Activated naive CD4-positive, alpha-beta T cell treated with anti-CD3 and anti-CD28 coated beads, Interleukin-2, amount 50 U/mL, for 16 hours (primary cell): ENCODE results near the gene UNKL.

Experiments
- DNase-seq: peaks from one replicate; pipeline ENCODE4 v3.0.0-alpha.2; 2020

Gene UNKL, protein sequence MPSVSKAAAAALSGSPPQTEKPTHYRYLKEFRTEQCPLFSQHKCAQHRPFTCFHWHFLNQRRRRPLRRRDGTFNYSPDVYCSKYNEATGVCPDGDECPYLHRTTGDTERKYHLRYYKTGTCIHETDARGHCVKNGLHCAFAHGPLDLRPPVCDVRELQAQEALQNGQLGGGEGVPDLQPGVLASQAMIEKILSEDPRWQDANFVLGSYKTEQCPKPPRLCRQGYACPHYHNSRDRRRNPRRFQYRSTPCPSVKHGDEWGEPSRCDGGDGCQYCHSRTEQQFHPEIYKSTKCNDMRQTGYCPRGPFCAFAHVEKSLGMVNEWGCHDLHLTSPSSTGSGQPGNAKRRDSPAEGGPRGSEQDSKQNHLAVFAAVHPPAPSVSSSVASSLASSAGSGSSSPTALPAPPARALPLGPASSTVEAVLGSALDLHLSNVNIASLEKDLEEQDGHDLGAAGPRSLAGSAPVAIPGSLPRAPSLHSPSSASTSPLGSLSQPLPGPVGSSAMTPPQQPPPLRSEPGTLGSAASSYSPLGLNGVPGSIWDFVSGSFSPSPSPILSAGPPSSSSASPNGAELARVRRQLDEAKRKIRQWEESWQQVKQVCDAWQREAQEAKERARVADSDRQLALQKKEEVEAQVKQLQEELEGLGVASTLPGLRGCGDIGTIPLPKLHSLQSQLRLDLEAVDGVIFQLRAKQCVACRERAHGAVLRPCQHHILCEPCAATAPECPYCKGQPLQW

DNA sequence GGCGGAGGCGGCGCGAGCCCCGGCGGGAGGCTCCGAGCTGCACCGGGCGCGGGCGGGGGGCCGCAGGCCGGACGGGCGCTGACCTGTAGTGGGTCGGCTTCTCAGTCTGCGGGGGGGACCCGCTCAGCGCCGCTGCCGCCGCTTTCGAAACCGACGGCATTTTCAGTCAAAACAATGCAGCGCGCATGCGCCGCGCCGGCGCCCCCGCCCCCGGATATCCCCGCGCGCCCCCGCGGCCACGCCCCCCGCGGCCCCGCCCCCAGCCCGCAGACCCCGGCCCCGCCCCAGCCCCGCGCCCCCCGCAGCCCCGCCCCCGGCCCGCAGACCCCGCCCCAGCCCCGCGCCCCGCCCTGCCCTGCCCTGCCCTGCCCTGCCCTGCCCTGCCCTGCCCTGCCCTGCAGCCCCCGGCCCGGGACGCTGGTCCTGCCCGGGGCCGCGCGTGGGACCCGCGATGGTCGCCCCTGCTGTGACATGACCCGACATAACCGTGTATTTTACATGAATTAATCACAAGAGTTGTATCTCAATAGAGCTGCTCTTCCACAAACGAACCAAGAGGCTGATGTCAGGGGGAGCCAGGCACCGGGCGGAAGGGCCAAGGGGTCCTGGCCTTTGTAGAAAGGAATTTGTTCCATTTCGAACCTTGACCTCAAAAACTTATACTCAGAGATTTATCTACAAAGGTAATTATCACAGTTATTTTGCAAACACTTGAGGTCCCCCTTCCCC is at the start of gene UNKL:
Gene UNKL (minus strand): TSS at position 173 of the 729 bp plus-strand sequence. CDS start 13 bp downstream, at position 160.
- peak; percentile 83 for DNase-seq

DNA sequence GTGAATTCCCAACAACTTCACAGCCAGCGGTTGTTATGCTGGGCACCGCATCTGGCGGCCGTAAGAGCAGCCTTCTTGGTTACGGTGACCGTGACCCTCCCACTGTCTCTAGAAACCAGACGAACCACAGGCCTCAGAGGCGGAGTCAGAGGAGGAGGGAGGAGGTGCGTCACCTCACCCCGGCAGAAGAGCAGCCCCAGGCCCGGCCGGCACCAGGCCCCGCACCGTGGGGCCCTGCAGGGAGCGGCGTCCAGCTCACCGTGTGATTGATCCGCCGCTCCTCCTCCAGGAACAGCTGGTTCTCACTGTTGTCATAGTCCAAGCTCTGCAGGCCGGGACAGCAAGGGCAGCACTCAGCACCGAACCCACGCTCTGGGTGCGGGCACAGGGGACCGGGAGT is 46.6 kb upstream of the UNKL start:
- no peak for DNase-seq

DNA sequence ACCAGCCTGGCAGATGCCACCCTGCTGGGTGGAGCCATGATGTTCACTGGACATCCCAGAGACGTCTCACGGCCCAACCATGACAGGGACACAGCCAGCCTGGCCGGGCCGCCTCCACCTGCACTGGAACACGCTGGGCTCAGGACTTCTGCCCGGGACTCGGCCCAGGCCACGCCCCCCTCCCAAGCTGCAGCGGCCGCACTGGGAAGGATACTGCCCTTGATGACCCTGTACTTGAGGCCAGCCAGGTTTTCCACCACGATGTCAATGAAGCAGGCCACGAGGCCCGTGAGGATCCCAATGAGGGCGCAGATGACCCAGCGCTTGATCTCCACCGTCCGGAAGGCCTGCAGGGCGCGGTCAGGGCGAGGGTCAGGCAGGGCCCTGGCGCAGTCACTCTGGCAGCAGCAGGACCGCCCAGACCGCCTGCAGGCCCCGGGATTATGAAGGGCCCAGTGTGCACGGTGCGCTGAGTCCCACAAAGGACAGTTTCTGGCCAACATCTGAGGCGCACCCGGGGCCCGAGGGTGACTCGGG is 46.2 kb upstream of the UNKL start:
- no peak for DNase-seq

DNA sequence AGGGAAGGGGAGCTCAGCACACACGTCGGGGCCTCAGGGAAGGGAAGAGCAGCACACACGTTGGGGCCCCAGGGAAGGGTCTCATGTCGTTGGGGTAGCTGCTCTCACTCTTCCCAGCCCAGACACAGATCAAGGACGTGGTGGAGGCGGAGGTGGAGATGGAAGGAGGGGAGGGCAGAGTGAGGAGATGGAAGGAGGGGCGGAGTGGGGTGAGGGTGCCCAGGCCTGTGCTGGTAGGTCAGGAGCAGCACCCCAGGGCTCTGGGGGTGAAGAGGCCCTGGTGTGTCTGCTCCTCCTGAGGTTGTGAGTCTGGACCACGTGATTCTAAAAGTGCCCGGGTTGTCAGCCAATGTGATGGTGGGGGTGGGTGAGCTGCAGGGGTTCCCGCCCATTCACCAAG is 45.5 kb upstream of the UNKL start:
- DNase-seq, result no peak

GRCh38 chr16:1458977-1459341 is 44.5 kb upstream of the UNKL start:
- no peak for DNase-seq

- DNase-seq, result no peak
Measured at GRCh38 chr16:1458336-1458976, 44.0 kb upstream of the UNKL start.

- peak; percentile 9 for DNase-seq
Measured at GRCh38 chr16:1457489-1458245, 43.2 kb upstream of the UNKL start.

GRCh38 chr16:1456951-1457350 is 42.4 kb upstream of the UNKL start:
- no peak for DNase-seq

DNA sequence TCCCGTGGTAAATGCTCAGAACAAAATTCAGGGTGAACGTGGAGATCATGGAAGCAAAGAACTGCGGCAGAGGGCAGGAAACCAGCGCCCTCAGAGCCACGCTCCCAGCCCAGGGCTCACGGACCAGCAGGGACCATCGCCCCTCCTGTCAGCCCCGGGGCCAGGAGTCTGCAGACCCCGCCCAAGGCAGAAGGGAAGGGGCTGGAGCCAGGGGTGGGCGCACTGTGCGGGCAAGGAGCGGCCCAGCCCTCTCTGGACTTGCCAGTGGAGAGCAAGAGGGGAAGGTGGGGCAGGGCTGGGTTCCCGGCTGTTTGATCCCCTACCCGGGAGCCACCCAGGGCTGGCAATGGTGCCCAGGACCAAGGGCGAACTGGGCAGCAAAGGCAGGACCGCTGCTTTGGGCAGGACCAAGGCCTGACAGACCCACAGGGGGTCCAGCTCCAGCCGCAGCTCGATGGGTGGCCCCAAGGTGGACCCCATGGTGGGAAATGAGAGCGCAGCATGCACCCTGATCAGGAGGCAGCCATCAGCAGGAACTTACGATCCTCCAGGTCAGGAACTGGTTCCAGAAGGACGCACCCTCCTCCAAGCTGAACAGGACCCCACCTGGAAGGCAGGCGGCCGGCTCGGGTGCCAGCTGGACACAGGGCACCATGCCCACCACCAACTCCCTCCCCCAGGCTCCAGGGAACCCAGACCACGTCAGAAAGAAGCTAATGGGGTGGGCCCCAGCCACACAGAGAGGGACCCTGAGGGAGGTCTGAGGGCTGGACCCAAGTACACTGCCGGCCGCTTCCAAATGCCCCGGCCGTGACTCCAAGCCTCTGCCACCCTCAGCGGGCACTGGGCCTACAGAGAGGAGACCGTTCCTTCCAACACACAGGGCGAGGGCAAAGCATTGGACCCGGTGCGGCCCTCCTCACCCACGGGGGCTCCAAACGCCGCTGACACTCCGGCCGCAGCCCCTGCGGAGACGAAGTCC is 41.0 kb upstream of the UNKL start:
- DNase-seq, result no peak

GRCh38 chr16:1454561-1454960 is 40.1 kb upstream of the UNKL start:
- DNase-seq, result no peak

GRCh38 chr16:1453316-1453715 is 38.8 kb upstream of the UNKL start:
- no peak for DNase-seq

GRCh38 chr16:1452530-1452929 is 38.0 kb upstream of the UNKL start:
- DNase-seq, result no peak

- DNase-seq, result no peak
Measured at GRCh38 chr16:1451702-1452392, 37.3 kb upstream of the UNKL start.

GRCh38 chr16:1450841-1451240 is 36.3 kb upstream of the UNKL start:
- DNase-seq, result no peak

DNA sequence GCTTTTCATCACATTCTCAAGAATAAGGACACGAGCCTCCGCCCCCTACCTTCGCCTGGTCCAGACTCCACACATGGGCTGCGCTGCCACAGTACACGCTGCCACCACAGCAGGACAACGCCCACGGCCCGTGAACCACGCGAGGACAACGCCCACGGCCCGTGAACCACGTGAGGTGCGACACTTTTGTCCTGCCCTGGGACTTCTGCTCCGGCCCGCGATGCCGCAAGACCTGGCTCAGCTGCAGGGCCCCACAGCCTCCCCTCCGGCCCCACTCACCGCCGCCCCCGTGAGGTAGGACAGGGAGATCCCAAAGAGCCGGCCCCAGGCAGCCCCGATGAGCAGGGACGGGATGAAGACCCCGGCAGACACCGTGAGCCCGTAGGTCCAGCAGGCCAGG is 35.7 kb upstream of the UNKL start:
- no peak for DNase-seq

DNA sequence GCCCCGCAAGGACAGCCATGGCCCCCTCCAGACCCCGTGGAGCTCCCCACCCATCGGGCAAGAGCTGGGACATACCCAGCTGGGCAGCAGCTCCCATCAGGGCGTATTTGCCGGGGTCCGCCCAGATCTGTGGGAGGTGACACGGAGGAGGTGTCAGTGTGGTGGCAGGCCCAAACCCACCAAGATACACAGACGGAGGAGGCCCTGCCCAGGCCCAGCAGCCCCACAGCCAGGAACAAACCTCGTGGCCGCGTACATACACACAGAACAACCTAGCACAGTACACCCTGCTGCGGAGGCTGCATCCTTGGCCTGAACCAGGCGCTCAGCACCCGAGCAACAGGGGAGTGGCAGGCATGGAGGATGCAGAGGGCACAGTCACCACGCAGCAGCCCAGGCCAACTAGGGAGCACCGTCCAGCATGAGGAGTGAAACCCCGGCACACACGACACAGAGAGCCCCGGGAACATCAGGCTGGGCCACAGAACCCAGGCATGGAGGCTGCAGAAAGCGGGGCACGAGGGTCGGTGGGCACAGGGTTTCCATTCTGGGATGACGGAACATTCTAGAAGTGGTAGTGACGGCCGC is 34.8 kb upstream of the UNKL start:
- DNase-seq, result no peak

DNA sequence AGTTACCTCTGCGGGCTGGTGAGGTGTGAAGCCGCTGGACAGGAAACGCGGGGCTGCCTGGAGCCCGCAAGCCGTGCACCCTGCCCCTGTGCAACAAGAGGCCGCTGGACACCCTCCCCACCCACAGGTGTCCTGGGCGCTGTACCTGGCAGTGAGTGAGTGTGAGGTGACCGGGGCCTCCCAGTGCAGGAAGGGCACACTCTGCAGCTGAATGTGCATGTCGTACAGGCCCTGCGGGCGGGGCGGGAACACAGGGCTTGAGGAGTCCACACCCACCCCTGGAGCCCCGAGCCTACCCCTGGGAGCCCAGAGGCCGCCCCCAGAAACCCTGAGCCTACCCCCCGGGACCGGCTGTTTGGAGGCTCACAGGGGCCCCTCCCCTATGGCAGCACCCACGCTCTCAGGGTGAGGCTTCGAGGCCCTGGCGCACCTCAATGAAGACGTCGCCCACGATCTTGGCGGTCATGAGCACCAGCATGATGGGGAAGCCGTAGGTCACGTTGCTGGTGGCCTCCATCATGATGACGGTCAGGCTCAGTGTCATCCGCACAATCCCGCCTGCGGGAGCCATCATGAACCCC is 34.1 kb upstream of the UNKL start:
- no peak for DNase-seq

DNA sequence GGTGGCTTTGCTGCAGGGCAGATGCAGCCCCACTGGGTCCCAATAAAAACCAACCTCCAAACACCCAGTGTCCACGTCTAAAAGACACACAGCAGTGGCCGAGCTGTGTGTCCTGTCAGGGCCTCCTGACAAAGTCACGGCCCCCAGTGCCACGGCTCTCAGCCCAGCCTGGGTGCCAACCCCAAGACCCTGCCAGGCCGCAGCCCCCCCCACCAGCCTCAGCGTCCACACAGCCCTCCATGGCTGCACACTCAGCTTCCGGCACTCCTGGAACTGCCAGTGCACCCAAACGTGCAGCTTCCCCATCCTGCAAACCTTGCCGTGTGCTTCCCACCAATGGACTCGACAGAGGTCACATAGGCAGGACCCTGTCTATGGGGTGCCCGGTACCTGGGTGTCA is 33.5 kb upstream of the UNKL start:
- no peak for DNase-seq

- DNase-seq, result no peak
Measured at GRCh38 chr16:1446296-1447080, 32.0 kb upstream of the UNKL start.
